HG03442 (cell line): ENCODE data around the gene ZNF521.
"Not testable (repeated sequence)": the region's sequence is repeated elsewhere in the genome, so short reads cannot be mapped to it uniquely, and the experiment has no call there.

ENCODE experiments used
- ATAC-seq: cut with Tn5 transposase; IDR thresholded peaks from one replicate; pipeline ENCODE4 v1.9.1; 2021; ENCODE audit warnings: mild to moderate bottlenecking, moderate library complexity; ENCODE audit not compliant: unreplicated experiment

The ZNF521 gene

GRCh38 chr18:25295624-25296138 lies 56.3 kb downstream of the ZNF521 start:
- ATAC-seq: no peak

- ATAC-seq: no peak
Measured at GRCh38 chr18:25291150-25291549, 60.8 kb downstream of the ZNF521 start.

- no peak for ATAC-seq
Measured at GRCh38 chr18:25289001-25289631, 62.9 kb downstream of the ZNF521 start.

- no peak for ATAC-seq
Measured at GRCh38 chr18:25288340-25288938, 63.5 kb downstream of the ZNF521 start.

- no peak for ATAC-seq
Measured at GRCh38 chr18:25287106-25287505, 64.9 kb downstream of the ZNF521 start.

GRCh38 chr18:25284861-25285550 lies 67.0 kb downstream of the ZNF521 start:
- ATAC-seq: no peak

GRCh38 chr18:25284281-25284680 lies 67.7 kb downstream of the ZNF521 start:
- no peak for ATAC-seq

- ATAC-seq: no peak
Measured at GRCh38 chr18:25283781-25284180, 68.2 kb downstream of the ZNF521 start.

- ATAC-seq: no peak
Measured at GRCh38 chr18:25282896-25283703, 68.9 kb downstream of the ZNF521 start.

- ATAC-seq: no peak
Measured at GRCh38 chr18:25282282-25282681, 69.7 kb downstream of the ZNF521 start.

GRCh38 chr18:25281556-25281955 lies 70.4 kb downstream of the ZNF521 start:
- ATAC-seq: no peak

GRCh38 chr18:25279961-25280360 lies 72.0 kb downstream of the ZNF521 start:
- no peak for ATAC-seq

- no peak for ATAC-seq
Measured at GRCh38 chr18:25279556-25279955, 72.4 kb downstream of the ZNF521 start.

- no peak for ATAC-seq
Measured at GRCh38 chr18:25279133-25279532, 72.8 kb downstream of the ZNF521 start.

GRCh38 chr18:25278394-25278793 lies 73.6 kb downstream of the ZNF521 start:
- ATAC-seq: no peak

- ATAC-seq: no peak
Measured at GRCh38 chr18:25275412-25276001, 76.5 kb downstream of the ZNF521 start.

GRCh38 chr18:25274926-25275325 lies 77.0 kb downstream of the ZNF521 start:
- no peak for ATAC-seq

GRCh38 chr18:25266931-25267527 lies 84.9 kb downstream of the ZNF521 start:
- ATAC-seq: not testable (repeated sequence)

GRCh38 chr18:25262920-25263319 lies 89.0 kb downstream of the ZNF521 start:
- ATAC-seq: no peak

- no peak for ATAC-seq
Measured at GRCh38 chr18:25261768-25262167, 90.2 kb downstream of the ZNF521 start.
